Adrenal gland (tissue), 5 donors: ENCODE results near the gene SKOR1.

Experiments
- POLR2A ChIP-seq, 2 donors: fragments of 450-650 bp; IDR thresholded peaks; one replicate each; pipeline ENCODE4 v1.6.1; 2017; ENCODE audit warnings: antibody characterized with exemption in 2 of 2, mild to moderate bottlenecking in 2 of 2, moderate library complexity in 1 of 2
- TF ChIP-seq, protein P1 (sequence below), 6 experiments: fragments of 450-650 bp in 4 of 6; fragments of 200-600 bp in 2 of 6; sonication (generic) in 1 of 6; IDR thresholded peaks; 1 replicate in 5 of 6; 2 replicates in 1 of 6; pipeline versions ENCODE4 v1.5.1 to v1.8.0; 2016 to 2021; ENCODE audit warnings: antibody characterized with exemption in 6 of 6, mild to moderate bottlenecking in 2 of 6, moderate library complexity in 1 of 6
- donor health status: DM: no; HTN: no; CAD: no.

DNA sequence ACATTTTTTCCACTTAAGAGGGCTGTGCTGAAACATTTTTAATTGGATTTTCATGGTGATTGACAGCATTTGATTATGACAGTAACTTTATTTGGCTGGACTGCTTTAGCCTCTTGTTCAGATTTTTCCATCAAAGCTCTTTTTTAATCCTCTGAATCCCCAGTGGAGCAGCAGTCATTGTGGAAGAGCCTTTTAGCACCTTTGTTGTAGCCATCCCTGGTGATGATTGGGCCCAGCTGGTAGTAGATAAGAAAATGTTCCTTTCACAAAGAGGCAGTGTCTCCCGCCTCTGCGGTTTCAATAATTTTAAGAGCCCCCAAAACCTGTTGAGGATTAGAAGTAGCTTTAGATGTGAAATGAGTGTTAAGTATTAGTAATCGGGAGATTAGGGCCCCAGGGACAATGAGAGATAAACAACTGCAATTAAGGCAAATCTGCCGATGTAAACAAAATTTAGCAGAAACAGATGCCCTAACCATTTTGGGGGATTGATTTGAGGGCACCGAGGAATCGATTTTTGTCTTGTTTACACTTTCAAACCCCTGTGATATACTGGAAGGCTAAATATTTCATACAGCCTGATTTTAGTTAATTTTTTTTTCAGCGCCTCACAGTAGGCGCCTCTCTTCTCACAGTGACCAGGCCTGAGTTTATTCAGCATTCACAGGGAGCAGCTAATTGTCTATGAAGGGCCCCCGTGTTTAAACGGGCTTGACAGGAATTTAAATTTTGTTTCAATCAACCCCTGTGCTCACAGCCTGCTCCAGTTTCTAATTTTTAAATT, 43.2 kb upstream of the SKOR1 start:
- TF ChIP-seq, protein P1, sequence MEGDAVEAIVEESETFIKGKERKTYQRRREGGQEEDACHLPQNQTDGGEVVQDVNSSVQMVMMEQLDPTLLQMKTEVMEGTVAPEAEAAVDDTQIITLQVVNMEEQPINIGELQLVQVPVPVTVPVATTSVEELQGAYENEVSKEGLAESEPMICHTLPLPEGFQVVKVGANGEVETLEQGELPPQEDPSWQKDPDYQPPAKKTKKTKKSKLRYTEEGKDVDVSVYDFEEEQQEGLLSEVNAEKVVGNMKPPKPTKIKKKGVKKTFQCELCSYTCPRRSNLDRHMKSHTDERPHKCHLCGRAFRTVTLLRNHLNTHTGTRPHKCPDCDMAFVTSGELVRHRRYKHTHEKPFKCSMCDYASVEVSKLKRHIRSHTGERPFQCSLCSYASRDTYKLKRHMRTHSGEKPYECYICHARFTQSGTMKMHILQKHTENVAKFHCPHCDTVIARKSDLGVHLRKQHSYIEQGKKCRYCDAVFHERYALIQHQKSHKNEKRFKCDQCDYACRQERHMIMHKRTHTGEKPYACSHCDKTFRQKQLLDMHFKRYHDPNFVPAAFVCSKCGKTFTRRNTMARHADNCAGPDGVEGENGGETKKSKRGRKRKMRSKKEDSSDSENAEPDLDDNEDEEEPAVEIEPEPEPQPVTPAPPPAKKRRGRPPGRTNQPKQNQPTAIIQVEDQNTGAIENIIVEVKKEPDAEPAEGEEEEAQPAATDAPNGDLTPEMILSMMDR (IDR thresholded peaks at IDR 0.05), result no peak
- no peak for TF ChIP-seq POLR2A (IDR thresholded peaks at IDR 0.05)
